HG02610 (cell line): ENCODE measurements around the gene SLC4A4.

Experiments used
- ATAC-seq: cut with Tn5 transposase; IDR thresholded peaks from one replicate; pipeline ENCODE4 v1.9.1; 2021; ENCODE audit warnings: mild to moderate bottlenecking, moderate library complexity; ENCODE audit not compliant: unreplicated experiment

The SLC4A4 gene

DNA sequence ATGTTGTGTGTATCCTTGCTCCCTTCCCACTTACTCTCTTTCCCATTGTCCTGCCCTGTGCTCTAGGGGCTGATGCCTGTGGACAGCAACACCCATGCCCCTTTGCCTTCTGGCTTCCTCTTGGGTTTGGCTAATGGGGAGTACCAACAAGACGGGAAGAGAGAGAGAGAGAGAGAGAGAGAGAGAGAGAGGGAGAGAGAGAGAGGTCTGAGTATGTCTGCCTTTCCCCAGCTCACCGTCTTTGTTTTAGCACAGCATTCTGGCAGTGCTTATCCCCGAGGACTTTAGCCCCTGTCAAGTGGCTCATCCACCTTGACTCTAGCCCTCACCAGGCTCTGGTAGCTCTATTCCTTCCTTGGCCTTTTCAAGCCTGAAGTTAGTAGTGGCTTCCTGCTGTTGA, 128.0 kb downstream of the SLC4A4 start:
- no peak for ATAC-seq

DNA sequence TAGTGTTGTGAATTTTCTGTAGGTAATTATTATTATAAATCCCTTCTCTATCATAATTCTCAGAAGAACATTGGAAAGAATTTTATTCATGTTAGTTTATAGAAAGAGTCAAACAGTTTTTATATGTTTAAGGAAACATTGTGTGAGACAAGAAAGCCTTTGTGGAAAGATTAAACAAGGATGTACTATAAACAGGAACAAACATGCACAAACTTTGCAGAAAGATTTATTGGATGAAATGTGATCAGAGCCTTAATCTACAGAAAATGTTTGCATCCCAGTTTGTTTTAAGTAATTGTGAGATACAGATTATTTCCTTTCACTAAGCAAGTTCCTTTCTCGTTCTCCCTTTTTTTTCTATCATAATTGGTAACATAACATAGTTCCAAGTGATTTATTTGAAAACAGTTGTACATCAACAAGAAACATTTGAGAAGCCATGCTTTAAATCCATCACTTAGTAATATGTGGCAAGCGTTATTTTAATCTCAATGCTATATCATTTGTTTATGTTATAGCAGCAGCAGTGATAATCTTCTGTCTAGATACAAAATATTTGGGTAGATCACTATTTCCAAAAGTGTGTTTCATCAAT, 129.4 kb downstream of the SLC4A4 start:
- no peak for ATAC-seq

DNA sequence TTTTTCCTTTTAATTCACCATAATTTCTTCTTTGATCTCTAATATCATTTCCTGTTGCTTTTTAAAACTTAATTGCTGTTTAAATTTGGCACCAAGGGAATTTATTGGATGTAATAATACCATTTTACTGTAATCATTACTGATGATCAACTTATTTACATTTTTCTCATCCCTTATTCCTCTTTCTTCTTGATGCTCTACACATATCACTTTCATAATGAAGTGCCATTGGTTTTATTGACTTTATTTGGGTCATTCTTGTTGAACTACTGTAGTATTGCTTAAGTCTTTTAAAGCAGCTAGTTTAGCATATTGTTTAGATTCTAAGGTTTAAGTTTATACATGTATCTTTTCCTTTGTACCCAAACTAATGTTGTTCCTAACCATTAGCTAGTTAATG, 130.7 kb downstream of the SLC4A4 start:
- ATAC-seq, result no peak

DNA sequence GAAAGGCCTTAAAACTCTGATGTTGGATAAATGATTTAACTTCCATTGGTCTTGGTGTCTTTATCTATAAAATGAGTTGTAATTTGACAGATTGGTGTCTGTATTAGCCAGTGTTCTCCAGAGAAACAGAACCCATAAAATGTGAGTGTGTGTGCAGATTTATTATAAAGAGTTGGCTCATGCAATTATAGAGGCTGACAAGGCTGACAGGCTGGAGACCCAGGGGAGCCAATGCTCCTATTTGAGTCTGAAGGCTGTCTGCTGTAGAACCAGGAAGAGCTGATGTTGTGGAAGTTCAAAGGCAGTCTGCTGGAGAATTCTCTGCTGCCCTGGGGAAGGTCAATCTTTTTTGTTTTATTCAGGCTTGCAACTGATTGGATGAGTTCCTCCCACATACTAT, 131.7 kb downstream of the SLC4A4 start:
- ATAC-seq, result no peak

DNA sequence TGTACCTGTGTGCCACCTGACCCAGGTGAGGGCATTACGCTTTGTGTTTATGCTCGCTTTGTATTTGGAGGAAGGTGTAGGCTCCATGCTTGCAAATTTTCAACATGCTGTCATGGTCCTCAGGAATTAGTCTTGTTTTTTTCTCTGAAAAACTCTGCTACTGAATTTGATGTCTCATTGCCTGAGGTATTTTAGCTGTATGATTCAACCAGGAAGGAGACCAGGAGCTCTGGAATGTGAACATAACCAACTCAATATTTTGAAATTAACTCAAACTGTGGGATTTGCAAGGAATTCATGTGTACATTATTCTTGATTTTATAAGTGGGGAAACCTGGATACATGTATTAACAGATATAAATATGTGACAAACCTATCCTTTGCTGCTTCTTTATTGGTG, 134.1 kb downstream of the SLC4A4 start:
- no peak for ATAC-seq

DNA sequence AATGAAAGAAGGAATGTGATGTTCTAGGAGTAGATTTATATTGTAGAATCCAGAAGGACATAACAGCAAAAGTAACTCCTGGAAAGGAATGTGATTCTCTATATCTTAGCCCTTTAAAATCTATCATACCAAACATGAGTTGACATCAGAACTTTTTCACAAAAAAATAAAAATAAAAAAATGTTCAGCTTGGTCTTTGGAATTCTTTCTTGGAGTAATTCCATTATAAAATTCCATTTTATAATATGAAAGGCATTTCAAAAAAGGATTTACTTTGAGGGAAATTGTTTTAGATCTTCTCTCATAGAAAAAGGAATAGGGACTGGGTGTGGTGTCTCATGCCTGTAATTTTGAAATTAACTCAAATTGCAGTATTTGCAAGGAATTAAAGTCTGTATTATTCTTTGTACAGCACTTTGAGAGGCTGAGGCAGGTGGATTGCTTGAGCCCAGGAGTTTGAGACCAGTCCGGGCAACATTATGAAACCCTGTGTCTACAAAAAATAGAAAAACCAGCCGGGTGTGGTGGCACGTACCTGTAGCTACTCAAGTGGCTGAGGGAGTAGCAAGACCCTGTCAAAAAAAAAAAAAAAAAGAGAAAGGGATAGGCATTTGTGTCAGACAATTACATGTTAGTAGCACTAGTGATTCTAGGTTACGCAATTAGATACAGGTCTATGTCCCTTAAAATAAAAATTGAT, 134.9 kb downstream of the SLC4A4 start:
- ATAC-seq, result no peak

DNA sequence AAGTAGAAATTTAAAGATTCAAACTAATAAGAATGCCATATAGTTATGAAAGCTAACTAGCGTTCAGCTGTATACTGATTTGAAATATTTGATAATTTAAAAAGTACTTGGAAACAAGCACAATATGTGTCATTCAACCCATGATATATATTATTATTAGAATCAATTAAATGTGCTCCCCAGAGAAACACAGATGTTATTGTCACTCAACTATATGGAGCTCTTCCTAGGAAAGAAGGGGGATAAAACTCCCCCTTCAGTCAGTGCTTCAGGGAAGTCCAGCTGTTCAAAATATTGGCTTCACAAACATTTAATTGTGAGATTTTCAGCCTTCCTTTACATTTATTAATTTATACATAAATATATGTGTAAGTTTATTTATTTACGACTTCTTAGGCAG, 135.9 kb downstream of the SLC4A4 start:
- ATAC-seq, result no peak

DNA sequence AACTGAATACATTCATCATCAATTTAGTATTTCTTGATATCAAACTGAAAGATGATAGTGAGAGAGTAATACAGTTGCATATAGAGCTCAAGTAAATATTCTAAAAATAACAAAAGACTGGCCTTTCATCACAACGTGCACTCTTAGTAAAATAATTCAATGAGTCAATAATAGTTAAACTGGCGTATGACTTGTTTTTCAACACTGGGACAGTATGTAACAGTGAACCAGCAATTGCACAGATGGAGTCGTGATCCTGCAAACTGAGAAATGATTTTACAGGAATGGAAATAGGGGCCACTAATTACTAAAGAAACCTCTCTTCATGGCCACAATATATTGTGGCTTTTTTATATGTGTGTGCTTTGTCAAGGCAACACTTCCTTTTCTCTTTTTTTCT, 137.4 kb downstream of the SLC4A4 start:
- ATAC-seq, result no peak

DNA sequence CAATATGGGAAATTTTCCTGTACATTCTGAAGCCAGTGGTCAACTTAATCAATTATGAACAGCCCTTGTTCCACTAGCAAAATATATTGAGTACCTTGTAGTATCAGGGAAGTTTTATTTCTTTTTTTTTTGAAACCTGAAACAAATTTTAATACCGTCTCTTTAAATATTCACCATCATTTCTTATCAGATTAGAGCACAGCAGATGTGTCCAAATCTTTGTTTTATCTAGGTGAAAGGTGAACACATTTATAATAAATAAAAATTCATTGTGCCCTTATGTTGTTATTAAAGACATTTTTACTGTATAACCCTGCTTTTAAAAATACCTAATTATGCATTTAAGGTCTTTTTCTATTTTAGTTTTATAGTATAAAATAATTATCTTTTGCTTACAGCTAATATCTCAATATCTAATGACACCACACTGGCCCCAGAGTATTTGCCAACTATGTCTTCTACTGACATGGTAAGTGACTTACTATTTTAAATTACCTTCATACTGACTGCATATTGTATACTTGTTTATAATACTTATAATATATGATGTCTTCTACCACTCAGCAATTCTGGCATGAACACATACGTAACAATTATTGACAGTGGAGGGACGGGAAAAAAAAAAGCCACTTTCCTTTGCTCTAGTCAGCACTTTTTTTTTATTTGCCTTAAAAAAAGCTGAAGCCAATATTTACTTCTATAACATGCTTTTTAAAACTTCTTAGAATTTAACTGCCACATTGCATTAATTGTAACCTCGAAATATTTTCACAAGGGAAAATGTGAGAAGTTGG, 147.9 kb downstream of the SLC4A4 start:
- ATAC-seq, result no peak

DNA sequence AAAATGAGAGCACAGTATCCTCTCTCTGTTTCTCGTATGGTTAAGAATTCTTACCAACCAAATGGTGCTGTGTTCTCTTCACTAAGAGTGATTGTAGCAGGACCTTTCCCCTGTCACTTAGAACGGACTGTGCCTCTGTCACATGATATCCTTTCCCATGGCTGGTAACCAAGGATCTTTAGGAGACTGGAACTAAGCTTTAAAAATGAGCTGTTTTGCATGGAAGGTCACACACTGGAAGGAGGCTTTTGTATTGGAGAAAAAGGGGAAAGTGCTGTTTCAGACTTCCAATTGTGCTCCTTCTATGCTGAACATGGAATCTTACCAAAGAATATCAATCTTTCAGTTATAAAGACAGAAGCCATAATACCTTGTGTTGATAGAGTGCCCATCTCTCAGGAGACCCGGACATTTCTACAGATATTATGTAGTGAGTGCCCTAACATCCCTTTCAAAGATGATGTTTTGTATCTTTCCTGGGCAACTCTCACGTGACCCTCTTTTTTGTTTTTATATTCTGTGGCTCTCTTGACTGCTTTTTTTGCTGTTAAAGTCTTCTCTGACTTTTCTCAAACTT, 148.6 kb downstream of the SLC4A4 start:
- ATAC-seq, result no peak

DNA sequence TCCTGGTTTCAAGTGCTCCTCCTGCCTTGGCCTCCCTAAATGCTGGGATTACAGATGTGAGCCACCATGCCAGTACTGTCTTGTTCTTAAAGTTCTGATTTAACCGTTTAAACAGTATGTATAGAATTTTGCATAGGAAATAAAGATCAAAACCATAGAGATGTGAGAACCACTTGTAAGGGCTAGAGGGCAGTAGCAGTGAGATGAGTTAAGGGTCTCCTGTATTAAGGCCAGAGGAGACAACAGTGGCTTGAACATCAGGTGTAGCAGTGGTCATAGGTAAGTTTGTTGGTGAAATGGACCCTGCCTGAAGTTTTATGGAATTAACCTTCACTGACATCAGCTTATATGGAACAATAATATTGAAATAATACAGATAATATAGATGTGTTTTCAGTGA, 155.7 kb downstream of the SLC4A4 start:
- ATAC-seq, result no peak

DNA sequence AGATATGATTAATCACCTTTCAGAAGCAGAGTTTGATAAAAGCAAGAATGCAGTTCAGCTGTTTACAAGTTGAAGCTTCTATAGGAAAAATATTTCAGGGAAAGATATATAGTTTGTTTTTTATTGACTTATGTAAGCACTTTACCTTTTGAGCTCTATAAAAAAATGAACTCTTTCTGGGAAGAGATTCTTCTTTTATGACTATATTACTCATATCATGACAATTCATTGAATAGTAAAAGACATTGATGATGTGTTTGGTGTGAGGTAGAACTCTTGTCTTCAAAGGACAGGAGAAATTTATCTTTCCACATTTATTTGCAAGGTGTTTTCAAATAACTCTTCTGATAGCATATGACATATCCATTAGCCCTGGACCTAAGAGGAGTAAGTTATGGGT, 156.6 kb downstream of the SLC4A4 start:
- no peak for ATAC-seq

DNA sequence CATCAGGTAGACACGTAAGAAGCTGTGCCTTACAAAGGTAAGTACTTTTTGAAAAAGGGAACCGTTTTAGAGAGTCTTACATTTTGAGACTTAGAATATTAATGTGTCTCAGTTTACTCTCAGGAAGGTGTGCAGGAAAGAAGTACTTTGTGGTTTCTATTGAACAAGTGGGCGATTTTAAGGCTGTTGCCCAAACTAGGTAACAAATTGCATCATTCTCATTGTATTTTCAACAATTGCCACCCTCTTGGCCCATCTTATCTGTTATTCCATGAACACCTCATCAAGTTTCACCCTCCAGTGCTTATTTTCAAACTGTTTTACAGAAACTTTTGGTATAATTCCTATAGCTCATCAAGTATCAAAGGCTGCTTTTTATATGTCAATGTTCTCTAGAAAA, 158.3 kb downstream of the SLC4A4 start:
- ATAC-seq, result no peak

DNA sequence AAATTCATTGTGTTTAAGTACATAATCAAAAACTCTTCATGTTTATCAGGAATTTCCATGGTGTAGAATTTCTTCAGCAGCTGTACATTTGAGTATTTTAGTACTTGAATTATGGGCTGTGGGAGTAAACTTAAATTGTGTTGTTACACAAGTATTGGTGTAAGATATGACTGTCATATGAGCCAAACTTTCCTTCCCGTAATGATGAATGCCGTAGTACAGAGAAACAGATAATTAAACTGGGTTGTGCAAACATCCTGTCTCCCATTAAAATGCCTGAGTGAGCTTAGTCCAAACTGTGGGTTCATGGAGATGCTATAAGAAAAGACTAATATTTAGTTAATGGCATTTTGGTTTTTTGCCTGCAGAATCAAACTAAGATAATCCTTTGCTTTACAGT, 159.2 kb downstream of the SLC4A4 start:
- no peak for ATAC-seq

DNA sequence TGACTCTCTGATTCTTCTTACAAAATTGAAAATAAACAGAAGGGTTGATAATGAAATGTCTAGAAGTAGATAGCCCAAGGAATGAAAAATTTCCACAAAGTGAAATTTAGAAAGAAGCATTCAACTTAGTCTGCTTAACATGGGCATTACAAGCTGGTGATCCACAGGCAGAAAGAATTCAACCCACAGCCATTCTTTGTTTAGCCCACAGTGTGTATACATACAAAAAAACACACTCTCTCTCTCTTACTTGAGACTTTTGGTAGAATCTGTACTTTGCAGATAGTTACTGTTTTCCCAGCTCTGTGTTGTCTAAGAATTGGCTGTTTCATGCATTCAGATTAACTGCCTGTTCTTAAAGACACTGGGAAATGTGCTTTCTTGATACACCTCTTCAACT, 159.8 kb downstream of the SLC4A4 start:
- ATAC-seq, result no peak

DNA sequence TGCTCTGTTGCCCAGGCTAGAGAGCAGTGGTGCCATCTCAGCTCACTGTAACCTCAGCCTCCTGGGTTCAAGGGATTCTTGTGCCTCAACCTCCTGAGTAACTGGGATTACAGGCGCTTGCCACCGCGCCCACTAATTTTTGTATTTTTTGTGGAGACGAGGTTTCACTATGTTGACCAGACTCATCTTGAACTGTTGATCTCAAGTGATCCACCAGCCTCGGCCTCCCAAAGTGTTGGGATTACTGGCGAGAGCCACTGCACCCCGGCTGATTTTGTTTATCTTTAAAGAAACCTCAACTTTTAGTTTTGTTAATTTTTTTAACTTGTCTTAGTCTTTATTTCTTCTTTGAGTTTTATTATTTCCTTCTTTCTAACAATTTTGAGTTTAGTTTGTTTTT, 163.2 kb downstream of the SLC4A4 start:
- no peak for ATAC-seq

DNA sequence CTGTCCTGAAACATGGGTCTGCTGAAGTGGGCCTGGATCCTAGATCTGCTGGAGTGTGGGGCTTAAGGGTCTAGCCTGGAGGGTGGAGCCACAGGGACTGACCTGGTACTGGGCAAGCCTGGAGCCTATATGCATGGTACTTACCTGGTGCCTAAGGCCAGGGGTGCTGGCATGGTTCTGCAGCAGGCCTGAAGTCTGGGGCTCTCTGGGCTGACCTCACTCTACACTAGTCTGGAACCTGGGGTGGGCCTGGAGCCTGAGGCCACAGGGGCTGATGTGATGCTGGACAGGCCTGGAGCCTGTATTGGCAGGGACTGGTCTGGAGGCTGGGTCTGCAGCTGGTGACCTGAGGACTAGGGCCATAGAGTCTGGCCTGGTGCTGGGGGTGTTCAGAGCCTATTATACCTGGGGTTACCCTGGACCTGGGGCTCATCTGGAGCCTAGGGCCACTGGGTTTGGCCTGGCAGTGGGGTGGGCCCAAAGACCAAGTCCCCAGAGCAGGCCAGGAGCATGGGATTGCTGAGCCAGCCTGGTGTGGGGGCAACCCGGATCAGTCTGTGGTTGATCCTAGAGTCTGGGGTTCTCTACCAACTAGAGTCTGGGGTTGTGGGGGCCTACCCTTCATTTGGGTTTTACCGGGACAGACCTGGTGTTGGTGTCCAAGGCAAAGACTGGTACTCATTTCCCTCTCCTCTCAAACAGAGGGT, 179.6 kb downstream of the SLC4A4 start:
- ATAC-seq, result no peak

DNA sequence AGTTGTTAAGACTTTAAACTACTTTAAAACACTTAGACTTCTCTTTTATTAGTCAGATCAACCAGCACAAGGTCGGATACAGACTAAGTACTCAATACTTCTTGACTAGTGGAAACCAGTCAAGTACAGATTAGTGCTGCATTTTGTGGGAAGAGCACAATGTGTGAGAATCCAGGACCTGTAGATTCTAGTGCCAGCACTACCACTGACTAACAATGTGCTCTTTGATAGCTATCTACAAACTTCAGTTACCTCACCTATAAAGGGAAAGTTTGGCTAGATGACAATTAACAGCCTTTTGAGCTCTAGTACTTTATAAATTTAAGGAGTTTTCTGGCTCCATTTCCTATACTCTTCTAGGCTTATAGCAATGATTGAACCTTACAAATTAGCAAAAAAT, 181.5 kb downstream of the SLC4A4 start:
- ATAC-seq, result no peak

DNA sequence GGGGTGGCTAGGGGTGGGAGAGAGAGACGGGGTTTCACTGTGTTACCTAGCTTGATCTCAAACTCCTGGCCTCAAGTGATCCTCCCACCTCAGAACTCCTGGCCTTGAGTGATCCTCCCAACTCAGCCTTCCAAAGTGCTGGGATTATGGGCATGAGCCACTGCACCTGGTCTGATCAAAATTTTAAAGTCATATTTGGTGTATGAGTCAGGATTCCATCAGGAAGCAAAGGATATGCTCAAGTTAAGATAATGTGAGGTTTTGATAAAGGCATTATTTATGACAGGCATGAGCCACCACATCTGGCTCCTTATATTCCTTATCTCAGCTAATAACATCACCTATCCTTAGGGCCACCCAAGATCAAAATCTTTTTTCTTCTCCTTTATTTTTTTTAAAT, 182.0 kb downstream of the SLC4A4 start:
- ATAC-seq, result no peak

DNA sequence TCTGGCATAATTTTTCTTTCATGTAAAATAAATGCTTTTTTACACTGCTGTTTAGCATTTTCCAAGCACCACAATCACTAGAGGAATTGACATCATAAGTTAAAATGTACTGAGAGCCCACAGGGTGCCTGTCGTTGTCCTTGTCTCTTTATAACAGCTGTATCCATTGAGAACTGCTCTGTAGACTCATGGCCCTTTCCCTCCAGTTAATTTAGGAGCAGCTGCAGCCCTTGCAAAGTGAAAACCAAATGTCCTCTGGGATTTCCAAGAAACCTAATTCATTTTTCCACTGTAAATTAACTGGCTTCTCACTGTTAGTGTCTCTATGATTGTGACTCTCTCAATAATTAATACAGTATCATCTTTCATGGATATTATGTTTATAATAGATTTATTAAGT, 185.9 kb downstream of the SLC4A4 start:
- ATAC-seq, result no peak
